Adipose tissue (tissue), 3 donors: ENCODE data around the gene SLC7A9. TPM values are rescaled to one million over a fixed set of nuclear protein-coding genes. Genes with fewer than 3 reads are reported as not detected.
"Not testable (repeated sequence)": the region's sequence is repeated elsewhere in the genome, so short reads cannot be mapped to it uniquely, and the experiment has no call there.

ENCODE experiments used
- H3K27ac ChIP-seq: one replicate; pipeline ENCODE4 v1.5.1; 2013; ENCODE audit warnings: low read depth, low read length
- WGBS, 3 donors: extraction: QIAGEN DNeasy Blood & Tissue Kit; methylation state at CpG; one replicate each; pipeline ENCODE4 v1.1.7; 2013; 5-methylcytosine and 5-hydroxymethylcytosine counted together
- polyA plus RNA-seq, 3 donors: library from polyadenylated mRNA; stranded (reverse); fragments of 200-250 nt; gene quantifications; one replicate each; pipeline ENCODE4 v1.2.3, GENCODE V29; 2013
- donor health status: healthy with polysubstance abuse.
- donor health status: Bipolar disorder and iron deficiency.
- donor health status: healthy.

Gene SLC7A9
- polyA plus RNA-seq, 3 donors = 0.15 to 1.2 (median 0.16) TPM

DNA sequence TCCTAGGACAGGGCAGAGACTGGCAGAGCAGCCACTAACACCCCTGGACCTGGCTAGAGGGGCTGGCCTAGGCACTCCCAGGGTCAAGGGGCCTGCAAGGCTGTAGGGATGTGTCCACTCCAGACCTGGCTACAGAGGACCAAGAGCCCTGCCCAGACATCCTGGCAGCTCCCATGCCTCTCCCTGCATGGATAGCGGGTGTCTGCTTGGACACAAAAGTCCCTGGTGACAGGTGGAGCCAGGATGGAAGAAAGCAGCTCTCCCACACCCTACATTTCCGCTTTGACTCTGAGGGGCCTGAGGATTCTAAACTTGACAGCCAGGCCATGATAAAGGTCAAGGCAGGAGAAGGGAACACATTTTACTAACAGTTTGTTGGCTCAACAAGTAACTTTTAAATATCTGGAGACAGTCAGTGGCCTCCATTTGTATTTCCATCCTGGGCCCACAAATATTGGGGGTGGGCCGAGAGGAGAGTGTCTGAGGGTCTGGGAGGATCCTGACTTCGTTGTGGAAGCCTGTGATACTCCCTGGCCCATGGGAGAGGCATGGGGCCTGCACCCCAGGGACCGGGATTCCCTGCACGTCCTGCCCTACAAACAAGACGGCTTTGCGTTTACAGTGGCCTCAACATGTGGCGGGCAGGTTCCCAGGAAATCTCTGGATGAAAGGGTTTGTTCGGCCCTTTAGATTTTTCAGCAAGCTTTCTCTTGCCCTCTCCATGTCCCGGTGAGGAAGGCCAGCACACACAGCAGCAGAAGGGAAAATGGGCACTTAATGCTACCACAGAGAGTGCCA, 19.8 kb upstream of the SLC7A9 start:
- 94 to 95% (median 94%) methylated on average over 11 of the region's 11 CpGs for WGBS, 3 donors

DNA sequence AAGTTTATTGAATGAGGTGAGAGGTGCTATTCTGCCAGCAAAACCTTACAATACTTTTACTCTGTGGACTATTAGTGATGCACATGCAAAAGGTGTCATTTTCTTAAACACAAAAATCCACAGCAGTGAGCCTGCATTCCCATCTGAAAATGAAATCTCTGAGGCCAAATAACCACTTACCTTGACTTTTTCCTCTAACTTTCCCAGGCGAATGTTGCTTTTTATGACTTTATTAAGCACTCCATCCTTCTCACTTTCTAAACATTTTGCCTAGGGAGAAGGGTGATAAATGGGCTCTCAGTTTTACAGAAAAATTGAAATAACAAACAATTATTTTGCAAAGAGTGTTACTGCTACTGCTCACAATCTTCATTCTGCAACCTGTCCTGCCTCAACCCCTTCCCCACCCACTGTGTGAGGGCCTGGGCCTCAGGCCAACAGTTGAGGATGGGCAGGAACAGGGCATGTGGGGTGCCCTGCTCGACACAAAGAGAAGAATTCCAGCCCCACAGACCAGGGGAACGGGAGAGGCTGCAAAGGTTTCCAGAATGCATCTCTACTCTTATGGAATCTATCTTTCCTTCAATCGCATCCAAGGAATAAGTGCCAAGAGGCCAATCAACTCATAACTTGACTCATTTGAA, 18.1 kb upstream of the SLC7A9 start:
- H3K27ac ChIP-seq = no peak overlapping the region
- 86 to 94% (median 94%) methylated on average over 4 of the region's 4 CpGs for WGBS, 3 donors

More for the DNA sequence above, 19.8 kb upstream of the SLC7A9 start:
- H3K27ac ChIP-seq = no peak overlapping the region

DNA sequence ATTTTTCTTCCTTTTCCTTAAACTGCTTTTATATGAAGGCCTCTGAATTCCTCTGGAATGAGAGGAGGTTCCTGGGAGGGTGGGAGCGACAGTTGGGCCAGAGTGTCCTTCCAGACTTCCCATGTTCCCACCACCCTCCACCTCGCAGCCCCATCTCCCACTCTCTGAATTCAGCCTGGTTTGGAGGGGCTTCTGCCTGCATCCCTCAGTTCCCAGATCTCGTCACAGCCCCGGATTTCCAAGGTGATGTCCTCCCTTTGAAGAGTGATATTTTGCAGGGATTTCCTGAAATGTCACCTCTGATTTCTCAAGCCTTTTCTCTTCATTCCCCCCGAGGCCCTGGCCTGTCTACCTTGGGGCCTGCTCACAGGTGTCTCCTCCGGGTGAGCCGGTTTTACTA, 16.7 kb upstream of the SLC7A9 start:
- WGBS, 3 donors = 85 to 94% (median 94%) methylated on average over 7 of the region's 7 CpGs

DNA sequence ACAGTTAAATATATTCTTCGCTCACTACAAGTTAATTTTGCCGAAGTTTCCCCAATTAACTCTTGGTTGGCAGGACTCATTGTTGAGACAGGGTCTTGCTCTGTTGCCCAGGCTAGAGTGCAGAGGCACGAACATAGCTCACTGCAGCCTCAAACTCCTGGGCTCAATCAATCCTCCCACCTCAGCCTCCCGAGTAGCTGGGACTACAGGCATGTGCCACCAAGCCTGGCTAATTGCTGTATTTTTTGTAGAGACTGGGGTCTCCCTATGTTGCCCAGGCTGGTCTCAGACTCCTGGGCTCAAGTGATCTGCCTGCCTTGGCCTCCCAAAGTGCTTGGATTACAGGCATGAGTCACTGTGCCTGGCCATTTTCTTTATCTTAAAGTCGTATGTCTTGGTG, 15.7 kb upstream of the SLC7A9 start:
- 80 to 95% (median 91%) methylated on average over 5 of the region's 5 CpGs for WGBS, 3 donors
- H3K27ac ChIP-seq = not testable (repeated sequence)

More for the DNA sequence above, 16.7 kb upstream of the SLC7A9 start:
- no peak overlapping the region for H3K27ac ChIP-seq

DNA sequence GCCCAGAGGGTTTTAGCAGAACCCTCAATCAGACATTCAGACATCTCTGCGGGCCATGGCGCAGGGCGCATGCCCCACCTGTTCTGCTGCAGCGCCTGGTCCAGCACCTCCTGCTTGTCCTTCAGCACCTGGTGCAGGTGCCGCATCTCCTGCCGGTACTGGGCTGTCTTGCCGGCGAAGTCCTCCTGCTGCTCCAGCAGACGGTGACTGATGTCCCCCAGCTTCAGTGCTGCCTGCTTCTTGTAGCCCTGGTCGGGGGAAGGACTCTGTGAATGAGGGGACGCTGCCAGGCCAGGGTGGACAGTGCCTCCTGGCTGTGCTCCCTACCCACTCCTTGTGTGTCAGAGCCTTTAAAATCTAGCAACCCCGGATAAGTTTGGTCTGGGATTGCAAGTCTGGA, 12.2 kb upstream of the SLC7A9 start:
- WGBS, 3 donors = 89 to 94% (median 89%) methylated on average over 12 of the region's 12 CpGs

DNA sequence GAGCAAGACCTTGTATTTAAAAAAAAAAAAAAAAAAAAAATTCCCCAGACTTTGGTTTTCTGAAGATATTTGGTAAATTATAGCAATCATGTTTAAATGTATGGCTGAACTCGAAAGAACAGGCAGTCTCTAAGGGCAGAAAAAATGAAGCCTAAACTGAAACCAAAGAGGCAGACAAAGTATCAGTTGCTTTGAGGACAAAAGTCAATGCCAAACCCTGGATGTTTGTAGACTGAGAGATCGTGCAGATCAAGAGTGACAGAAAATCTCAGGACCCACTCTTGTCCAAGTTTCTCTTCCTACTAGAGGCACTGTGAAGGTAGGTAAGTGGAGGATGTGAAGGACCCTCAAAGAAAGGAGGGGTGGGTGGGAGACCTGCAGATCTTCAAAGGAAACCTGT, 11.1 kb upstream of the SLC7A9 start:
- 74 to 92% (median 83%) methylated on average over 2 of the region's 2 CpGs for WGBS, 3 donors
- no peak overlapping the region for H3K27ac ChIP-seq

More for the DNA sequence above, 12.2 kb upstream of the SLC7A9 start:
- no peak overlapping the region for H3K27ac ChIP-seq

DNA sequence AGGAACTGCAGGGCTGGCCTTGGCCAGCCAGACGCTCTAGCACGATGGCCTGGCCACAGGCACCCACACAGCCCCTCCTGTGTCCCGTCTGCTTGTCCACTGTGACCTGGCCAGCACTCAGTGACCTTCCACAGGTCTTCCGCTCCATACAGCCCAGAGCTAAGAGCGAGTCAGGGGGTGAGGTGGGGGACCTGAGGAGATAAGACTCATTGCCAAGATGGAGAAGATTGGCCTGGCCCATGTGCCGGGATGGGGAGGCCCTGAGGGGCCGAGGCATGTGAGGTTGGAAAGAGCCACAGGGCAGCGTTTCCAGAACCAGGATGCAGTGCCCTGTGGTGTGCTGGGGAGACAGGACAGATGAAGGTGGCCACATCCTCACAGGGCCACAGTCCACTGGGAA, 10.2 kb upstream of the SLC7A9 start:
- 87 to 95% (median 91%) methylated on average over 8 of the region's 8 CpGs for WGBS, 3 donors
- no peak overlapping the region for H3K27ac ChIP-seq

DNA sequence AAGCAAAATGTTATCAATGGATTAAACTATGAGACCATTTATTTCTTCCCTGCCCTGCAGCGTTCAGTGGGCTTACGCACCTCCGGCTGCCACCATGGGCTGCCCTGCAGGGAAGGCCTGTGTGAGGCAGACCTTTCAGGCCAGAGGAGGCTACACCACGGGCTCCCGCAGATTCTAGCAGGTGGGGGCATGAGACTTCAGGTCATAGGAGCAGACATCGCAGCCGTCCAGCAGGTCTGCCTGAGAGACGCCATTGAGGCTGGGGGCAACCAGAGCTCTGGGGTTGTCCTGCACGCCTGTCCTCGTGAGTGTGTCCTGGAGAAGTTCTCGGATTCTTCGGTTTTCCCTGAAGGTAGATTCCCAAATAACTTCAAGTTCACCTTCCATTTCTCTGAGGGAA, 9.4 kb upstream of the SLC7A9 start:
- no peak overlapping the region for H3K27ac ChIP-seq
- WGBS, 3 donors = 97 to 98% (median 97%) methylated on average over 12 of the region's 12 CpGs

DNA sequence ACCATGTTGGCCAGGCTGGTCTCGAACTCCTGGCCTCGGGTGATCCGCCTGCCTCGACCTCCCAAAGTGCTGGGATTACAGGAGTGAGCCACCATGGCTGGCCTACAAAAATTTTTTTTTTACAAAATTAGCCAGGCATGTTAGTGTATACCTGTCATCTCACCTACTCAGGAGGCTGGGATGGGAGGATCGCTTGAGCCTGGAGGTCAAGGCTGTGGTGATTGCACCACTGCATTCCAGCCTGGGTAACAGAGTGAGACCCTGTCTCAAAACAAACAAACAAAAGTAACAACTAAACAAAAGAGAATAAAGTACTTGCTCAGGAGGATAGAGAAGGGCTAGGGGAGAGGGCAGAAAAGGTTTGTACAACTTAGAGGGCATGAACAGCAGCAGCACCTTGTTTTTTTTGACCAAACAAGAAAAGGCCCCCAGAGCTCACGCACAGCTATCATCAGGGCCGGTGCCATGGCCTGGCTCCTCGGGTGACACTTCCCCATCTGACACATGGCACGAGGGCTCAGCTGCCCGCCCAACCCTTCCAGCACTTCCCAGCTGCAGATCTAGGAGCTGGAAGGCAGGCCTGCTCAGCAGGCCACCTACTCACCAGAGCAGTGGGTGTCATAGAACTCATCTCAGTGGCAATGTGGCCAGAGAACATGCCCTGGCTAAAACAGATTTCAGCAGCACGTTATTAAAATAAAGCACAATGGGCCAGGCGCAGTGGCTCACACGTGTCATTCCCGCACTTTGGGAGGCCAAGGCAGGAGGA, 8.6 kb upstream of the SLC7A9 start:
- H3K27ac ChIP-seq = no peak overlapping the region

DNA sequence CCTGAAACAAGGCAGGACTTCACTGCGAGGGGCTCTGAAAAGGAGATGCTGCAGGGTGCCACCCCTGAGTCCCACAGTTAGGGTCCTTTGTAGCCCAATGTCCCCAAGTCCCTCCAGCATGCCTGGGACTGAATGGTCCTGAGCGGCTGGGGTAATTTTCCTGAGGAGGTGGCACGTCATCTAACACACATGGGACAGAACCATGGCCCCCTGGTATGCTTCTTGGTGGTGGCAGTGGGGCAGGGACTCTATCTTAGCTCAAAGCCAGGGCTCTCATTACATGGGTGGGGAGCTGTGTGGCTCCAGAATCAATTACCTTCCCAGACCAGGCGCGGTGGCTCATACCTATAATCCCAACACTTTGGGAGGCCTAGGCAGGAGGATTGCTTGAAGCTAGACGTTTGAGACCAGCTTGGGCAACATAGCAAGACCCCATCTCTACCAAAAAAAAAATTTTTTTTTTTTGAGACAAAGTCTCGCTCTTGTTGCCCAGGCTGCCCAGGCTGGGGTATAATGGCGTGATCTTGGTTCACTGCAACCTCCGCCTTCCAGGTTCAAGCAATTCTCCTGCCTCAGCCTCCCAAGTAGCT, 7.9 kb upstream of the SLC7A9 start:
- no peak overlapping the region for H3K27ac ChIP-seq
- WGBS, 3 donors = 88 to 94% (median 89%) methylated on average over 9 of the region's 9 CpGs

More for the DNA sequence above, 8.6 kb upstream of the SLC7A9 start:
- 93 to 97% (median 96%) methylated on average over 14 of the region's 14 CpGs for WGBS, 3 donors

DNA sequence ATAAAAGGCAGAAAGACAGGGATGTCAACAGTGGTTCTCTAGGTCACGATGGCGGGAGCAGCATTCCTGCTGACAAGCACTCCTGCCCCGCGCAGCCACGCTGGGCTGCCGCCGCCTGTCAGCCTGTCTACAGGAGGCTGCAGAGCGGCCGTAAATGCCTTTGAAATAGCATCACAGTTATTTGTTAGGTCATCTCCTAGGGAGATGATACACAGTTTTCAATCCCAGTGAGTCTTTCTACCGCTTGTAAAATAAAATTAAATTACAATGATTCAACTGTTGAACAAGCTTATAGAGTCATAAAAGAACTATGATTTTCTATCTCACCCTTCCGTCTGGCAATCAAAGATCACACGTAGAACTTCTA, 7.3 kb upstream of the SLC7A9 start:
- 77 to 94% (median 90%) methylated on average over 12 of the region's 12 CpGs for WGBS, 3 donors
- no peak overlapping the region for H3K27ac ChIP-seq

DNA sequence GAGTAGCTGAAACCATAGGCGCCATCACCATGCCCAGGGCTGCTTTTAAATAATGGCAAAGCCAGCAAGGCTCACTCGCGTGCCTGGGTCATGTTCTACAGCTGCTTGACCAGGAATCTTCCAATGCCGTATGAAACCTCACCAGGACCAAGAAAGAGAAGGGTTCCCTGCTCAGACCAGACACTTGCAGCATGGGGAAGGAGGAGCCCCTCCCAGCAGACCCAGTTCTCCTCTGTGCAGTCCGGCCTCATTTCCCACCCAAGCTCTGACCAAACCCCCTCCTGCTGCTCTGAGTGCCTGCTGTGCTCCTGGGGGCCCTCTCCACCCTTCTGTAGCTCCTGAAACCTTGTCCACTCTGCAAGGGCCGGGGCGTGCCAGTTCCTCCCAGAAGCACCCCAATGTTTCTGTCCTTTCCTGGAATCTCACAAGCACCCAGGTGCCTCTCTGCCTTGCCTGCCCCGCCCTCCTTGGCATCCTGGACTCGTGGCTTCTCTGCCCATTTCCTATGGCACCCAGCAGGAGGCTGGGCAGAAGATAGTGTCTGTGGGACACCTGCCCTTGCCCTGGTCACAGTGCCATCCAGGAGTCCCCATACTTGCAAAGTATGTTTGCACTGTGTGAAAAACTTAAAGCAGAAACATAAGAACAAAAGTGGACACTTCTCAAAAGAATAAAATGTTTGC, 6.8 kb upstream of the SLC7A9 start:
- no peak overlapping the region for H3K27ac ChIP-seq
- WGBS, 3 donors = 80 to 89% (median 88%) methylated on average over 9 of the region's 9 CpGs

DNA sequence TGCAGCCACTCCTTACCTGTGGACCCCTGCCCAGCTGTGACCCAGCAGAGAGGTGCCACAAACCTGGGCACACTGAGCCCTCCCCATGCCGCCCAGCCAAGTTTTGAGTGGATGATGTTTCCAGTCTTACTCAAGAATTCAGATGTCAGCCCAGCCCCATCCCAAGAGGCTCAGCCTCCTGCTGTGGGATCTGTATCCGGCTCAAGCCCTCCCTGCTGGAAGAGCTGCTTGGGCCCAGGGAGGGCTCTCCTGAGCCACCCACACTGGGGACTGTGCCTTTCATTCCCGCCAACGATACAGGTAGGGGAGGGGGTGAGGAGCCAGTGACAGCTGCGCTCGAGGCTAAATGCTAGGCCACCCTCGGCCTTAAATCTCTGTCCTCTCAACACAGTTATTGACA, 5.9 kb upstream of the SLC7A9 start:
- no peak overlapping the region for H3K27ac ChIP-seq
- WGBS, 3 donors = 70 to 72% (median 71%) methylated on average over 7 of the region's 7 CpGs

DNA sequence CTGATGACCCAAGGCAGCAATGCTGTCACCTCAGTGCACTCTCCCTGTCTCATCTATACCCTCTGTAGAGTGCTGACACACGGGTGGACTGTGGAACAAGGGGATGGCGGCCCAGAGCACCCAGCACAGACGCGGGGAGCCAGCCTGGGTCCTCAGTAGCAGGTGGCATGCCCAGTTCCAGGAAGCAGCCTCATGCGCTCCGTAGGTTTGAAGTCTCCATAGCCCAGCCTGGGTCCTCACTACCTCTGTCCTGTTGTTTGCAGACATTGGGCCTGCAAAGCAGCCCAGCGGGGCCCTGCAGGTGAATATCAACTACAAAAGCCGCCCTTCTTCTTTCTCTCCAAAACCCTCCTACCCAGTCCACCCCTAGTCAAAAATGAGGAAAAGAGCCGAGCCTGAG, 5.0 kb upstream of the SLC7A9 start:
- no peak overlapping the region for H3K27ac ChIP-seq
- WGBS, 3 donors = 85 to 91% (median 88%) methylated on average over 9 of the region's 9 CpGs

DNA sequence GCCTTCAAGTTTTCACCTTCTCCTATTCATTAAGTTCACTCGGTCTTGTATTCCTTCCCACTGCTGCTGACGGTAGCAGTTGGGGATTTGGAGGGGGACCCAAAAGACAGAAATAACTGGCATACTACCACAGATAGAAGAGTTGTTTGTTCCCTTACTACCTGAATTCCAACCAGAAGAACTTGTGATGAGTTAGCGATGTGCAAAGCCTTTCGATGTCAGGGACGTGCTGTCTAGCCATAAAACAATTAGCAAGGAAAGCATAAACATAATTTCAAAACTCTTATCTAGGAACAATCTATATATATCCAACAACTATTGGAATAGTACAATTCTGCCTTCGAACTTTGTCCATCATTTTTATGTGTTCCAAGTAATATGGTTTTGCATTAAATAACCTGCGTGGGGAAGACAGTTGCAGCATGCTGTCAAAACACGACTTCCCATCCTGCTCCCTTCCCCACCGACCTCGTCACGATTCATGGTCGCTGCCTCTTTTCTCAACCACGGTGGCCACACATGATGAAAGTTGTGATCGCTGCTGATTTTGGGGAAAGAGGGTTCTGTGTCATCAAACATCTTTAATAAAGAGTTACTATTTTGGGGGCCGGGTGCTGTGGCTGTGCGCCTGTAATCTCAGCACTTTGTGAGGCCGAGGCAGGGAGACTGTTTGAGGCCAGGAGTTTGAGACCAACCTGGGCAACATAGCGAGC, 3.8 kb upstream of the SLC7A9 start:
- 83 to 86% (median 85%) methylated on average over 18 of the region's 18 CpGs for WGBS, 3 donors
- H3K27ac ChIP-seq = no peak overlapping the region

DNA sequence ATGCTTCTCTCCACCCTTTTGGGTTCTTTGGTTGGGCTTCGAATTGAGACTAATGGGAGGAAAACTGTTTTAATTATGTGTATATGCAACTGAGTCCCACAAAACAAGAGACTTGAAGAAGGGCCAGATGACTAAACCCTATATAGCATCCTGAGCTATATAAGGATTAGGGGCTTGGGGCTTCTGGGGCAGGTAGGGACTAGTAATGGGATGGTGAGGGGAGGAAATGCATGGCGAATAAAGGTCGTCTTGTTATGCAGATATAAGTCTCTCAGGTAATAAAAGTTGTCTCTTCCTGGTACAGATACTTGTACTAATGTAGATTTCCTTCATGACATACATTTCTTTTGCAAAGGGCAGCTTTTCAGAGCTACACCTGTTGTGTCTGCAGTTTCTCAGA, 2.8 kb upstream of the SLC7A9 start:
- WGBS, 3 donors = 88 to 94% (median 89%) methylated on average over 3 of the region's 3 CpGs
- H3K27ac ChIP-seq = no peak overlapping the region

DNA sequence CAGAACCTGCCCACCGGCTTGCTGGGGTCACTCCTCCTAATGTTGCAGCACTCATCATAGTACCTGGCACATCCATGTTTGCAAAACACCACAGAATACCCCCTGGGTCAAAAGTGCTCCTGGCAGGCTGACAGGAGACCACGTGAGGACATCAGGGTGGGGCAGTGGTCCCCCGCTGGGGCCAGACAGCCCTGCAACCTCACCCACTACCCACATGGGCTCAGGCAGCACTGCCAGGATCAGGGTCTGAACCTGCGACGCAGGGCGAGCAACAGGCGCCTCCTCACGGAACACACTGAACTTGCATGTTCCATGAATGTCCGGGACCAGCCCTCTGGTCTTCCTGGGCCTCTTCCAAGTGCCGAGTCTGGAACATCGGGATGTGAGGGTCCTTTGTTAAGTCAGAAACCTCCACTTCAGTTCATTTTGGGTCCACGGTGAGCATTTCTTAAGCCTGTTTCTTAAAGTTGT, 1.4 kb upstream of the SLC7A9 start:
- H3K27ac ChIP-seq = no peak overlapping the region
- 72 to 81% (median 79%) methylated on average over 12 of the region's 12 CpGs for WGBS, 3 donors
